ENCODE results near the gene TTC9.

TTC9 gene

GRCh38 chr14:70718383-70719118, 76.8 kb downstream of the TTC9 start:
- Histone ChIP-seq H3F3A (ENCODE audit: control insufficient read depth, insufficient read depth) (no peaks in the 10 kb centered on the region), H3K4me2 (ENCODE audit: low read length) (no peak overlapping the region), H3K27ac (ENCODE audit: low read depth, low read length) (no peak overlapping the region)

GRCh38 chr14:70721542-70721941, 79.8 kb downstream of the TTC9 start:
- H3K36me3 ChIP-seq (ENCODE audit: control insufficient read depth, low read length): no peaks in the 10 kb centered on the region
- no peaks in the 10 kb centered on the region for H3K9me2 ChIP-seq (replicated peaks; ENCODE audit: control insufficient read depth, low read length)
- no peak overlapping the region for H3K27ac ChIP-seq (ENCODE audit: low read depth, low read length)
- no peaks in the 10 kb centered on the region for H3K9me3 ChIP-seq (ENCODE audit: control insufficient read depth, insufficient read depth, low read length)
- H3K4me1 ChIP-seq (ENCODE audit: control insufficient read depth, low read length): no peaks in the 10 kb centered on the region
- no peaks in the 10 kb centered on the region for H3F3A ChIP-seq (ENCODE audit: control insufficient read depth, insufficient read depth)
- no peak overlapping the region for H3K4me3 ChIP-seq (ENCODE audit: low read length)
- TF ChIP-seq EZH2phosphoT487 (IDR thresholded peaks at IDR 0.05; ENCODE audit: borderline replicate concordance, low read length): no peak
- TF ChIP-seq CTCF (IDR thresholded peaks at IDR 0.05; ENCODE audit: low read depth, low read length, poor library complexity, severe bottlenecking): no peak
- no peaks in the 10 kb centered on the region for H4K20me1 ChIP-seq (ENCODE audit: control insufficient read depth, insufficient read depth, low read depth, low read length)
- no peak overlapping the region for H3K4me2 ChIP-seq (ENCODE audit: low read length)
- H3K27me3 ChIP-seq (ENCODE audit: control insufficient read depth, low read length): peaks cover under 1% of the 10 kb centered on the region; the same call in 1 of the 2 replicates
- H3K79me2 ChIP-seq (ENCODE audit: control insufficient read depth, low read length): no peaks in the 10 kb centered on the region

More at GRCh38 chr14:70718383-70719118, 76.8 kb downstream of the TTC9 start:
- Histone ChIP-seq H3K27me3 (ENCODE audit: control insufficient read depth, low read length) (peaks cover 3% of the 10 kb centered on the region; the same call in 1 of the 2 replicates), H3K9me2 (replicated peaks; ENCODE audit: control insufficient read depth, low read length) (no peaks in the 10 kb centered on the region), H3K9me3 (ENCODE audit: control insufficient read depth, insufficient read depth, low read length) (no peaks in the 10 kb centered on the region), H3K4me3 (ENCODE audit: low read length) (no peak overlapping the region), H4K20me1 (ENCODE audit: control insufficient read depth, insufficient read depth, low read depth, low read length) (no peaks in the 10 kb centered on the region), H3K4me1 (ENCODE audit: control insufficient read depth, low read length) (peaks cover 9% of the 10 kb centered on the region), H3K36me3 (ENCODE audit: control insufficient read depth, low read length) (no peaks in the 10 kb centered on the region), H3K79me2 (ENCODE audit: control insufficient read depth, low read length) (no peaks in the 10 kb centered on the region)
- no peak for TF ChIP-seq EZH2phosphoT487 (IDR thresholded peaks at IDR 0.05; ENCODE audit: borderline replicate concordance, low read length)
- no peak for TF ChIP-seq CTCF (IDR thresholded peaks at IDR 0.05; ENCODE audit: low read depth, low read length, poor library complexity, severe bottlenecking)

DNA sequence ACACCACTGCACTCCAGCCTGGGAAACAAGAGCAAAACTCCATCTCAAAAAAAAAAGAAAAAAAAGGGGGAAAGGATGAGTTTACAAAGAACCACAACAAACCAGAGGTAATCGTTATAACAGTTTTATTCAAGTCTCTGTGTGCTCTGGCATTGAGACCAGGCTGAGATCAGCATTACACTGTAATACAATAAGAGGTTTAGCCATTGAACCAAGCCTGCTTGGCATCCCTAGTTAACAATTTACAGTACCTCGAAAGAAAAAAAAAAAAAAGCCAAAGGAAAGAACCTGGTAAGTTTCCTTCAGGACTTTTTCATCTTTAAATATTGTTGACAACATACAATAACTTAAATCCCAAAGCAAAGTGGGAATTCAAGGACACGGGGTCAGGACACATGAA, 80.7 kb downstream of the TTC9 start:
- no peaks in the 10 kb centered on the region for H3K9me3 ChIP-seq (ENCODE audit: control insufficient read depth, insufficient read depth, low read length)
- no peak overlapping the region for H3K4me3 ChIP-seq (ENCODE audit: low read length)
- H3K9me2 ChIP-seq (replicated peaks; ENCODE audit: control insufficient read depth, low read length): no peaks in the 10 kb centered on the region
- no peaks in the 10 kb centered on the region for H3K27me3 ChIP-seq (ENCODE audit: control insufficient read depth, low read length)
- H4K20me1 ChIP-seq (ENCODE audit: control insufficient read depth, insufficient read depth, low read depth, low read length): no peaks in the 10 kb centered on the region
- H3K27ac ChIP-seq (ENCODE audit: low read depth, low read length): no peak overlapping the region
- TF ChIP-seq EZH2phosphoT487 (IDR thresholded peaks at IDR 0.05; ENCODE audit: borderline replicate concordance, low read length): no peak
- no peaks in the 10 kb centered on the region for H3K4me1 ChIP-seq (ENCODE audit: control insufficient read depth, low read length)
- no peaks in the 10 kb centered on the region for H3F3A ChIP-seq (ENCODE audit: control insufficient read depth, insufficient read depth)
- H3K4me2 ChIP-seq (ENCODE audit: low read length): no peak overlapping the region
- H3K36me3 ChIP-seq (ENCODE audit: control insufficient read depth, low read length): no peaks in the 10 kb centered on the region
- no peaks in the 10 kb centered on the region for H3K79me2 ChIP-seq (ENCODE audit: control insufficient read depth, low read length)

GRCh38 chr14:70723276-70723675, 81.6 kb downstream of the TTC9 start:
- no peak overlapping the region for H3K27ac ChIP-seq (ENCODE audit: low read depth, low read length)

More at GRCh38 chr14:70723276-70723675, 81.6 kb downstream of the TTC9 start:
- no peak for TF ChIP-seq CTCF (IDR thresholded peaks at IDR 0.05; ENCODE audit: low read depth, low read length, poor library complexity, severe bottlenecking)
- no peak for TF ChIP-seq EZH2phosphoT487 (IDR thresholded peaks at IDR 0.05; ENCODE audit: borderline replicate concordance, low read length)
- H3K9me3 ChIP-seq (ENCODE audit: control insufficient read depth, insufficient read depth, low read length): no peaks in the 10 kb centered on the region
- no peaks in the 10 kb centered on the region for H3K9me2 ChIP-seq (replicated peaks; ENCODE audit: control insufficient read depth, low read length)
- H4K20me1 ChIP-seq (ENCODE audit: control insufficient read depth, insufficient read depth, low read depth, low read length): no peaks in the 10 kb centered on the region
- no peaks in the 10 kb centered on the region for H3K79me2 ChIP-seq (ENCODE audit: control insufficient read depth, low read length)
- no peaks in the 10 kb centered on the region for H3K4me1 ChIP-seq (ENCODE audit: control insufficient read depth, low read length)
- H3K4me2 ChIP-seq (ENCODE audit: low read length): no peak overlapping the region
- H3K4me3 ChIP-seq (ENCODE audit: low read length): no peak overlapping the region
- H3F3A ChIP-seq (ENCODE audit: control insufficient read depth, insufficient read depth): no peaks in the 10 kb centered on the region
- no peaks in the 10 kb centered on the region for H3K36me3 ChIP-seq (ENCODE audit: control insufficient read depth, low read length)
- H3K27me3 ChIP-seq (ENCODE audit: control insufficient read depth, low read length): no peaks in the 10 kb centered on the region
